Measurements from ENCODE around the gene TADA3. TPM values are rescaled to one million over a fixed set of nuclear protein-coding genes. Genes with fewer than 3 reads are reported as not detected.

The TADA3 gene
- total and polyA plus RNA-seq, 2 of the 4 experiments (the other 2 are of a cell fraction): 68.0 to 83.0 TPM

DNA sequence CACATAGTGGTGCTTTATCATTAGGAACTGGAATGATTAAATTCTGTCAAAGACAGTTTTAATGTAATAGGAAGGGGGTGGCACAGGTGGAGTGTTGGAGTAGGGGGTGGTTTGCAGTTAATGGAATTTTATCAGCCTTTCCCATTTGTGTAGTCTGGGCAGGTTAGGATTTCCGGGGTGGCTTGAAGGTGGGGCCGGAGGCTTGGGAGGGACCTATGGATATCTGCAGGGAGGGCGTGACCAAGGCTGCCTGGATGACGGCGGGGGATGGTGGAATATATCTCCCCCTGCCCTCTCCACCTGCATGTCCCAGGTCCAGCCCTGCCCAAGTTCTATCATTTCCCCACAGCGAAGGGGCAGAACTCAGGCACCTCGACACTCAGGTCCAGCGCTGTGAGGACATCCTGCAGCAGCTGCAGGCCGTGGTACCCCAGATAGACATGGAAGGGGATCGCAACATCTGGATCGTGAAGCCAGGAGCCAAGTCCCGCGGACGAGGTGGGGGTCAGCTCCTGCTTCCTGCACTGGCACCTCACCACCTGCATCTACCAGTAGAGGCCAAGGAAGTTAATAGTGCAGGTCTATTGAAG lies 33.3 kb upstream of the TADA3 start:
- Histone ChIP-seq H2AFZ (replicated peaks; ENCODE audit: low read length, poor library complexity) (no peak overlapping the region), H3K9me3 (ENCODE audit: control insufficient read depth, insufficient read depth, low read length) (no peaks in the 10 kb centered on the region), H3K9ac (ENCODE audit: low read depth, low read length) (no peak overlapping the region), H4K5ac (ENCODE audit: low read depth, low read length) (no peak overlapping the region), H3K23ac (ENCODE audit: low read depth, low read length) (no peak overlapping the region), H4K8ac (ENCODE audit: low read depth in 2 of 2, low read length in 2 of 2) (no peak overlapping the region), H3K18ac (ENCODE audit: low read depth, low read length) (no peak overlapping the region), H3K9me1 (ENCODE audit: insufficient read depth, low read length) (0 out of 2 replicates have a peak, but pooled peaks cover 3% of the 10 kb centered on the region), H3K4ac (ENCODE audit: low read depth, low read length) (no peak overlapping the region), H2BK5ac (ENCODE audit: low read depth, low read length, poor library complexity, severe bottlenecking) (no peak overlapping the region), H2BK120ac (ENCODE audit: low read depth, low read length) (no peak overlapping the region), H3K14ac (replicated peaks; ENCODE audit: low read depth, low read length) (no peak overlapping the region), H3K27me3 (ENCODE audit: control insufficient read depth, insufficient read depth, low read length) (no peaks in the 10 kb centered on the region), H3K27ac (ENCODE audit: insufficient read depth, low read length) (no peak overlapping the region), H3K4me1 (ENCODE audit: control insufficient read depth, insufficient read depth, low read length) (no peaks in the 10 kb centered on the region), H4K91ac (ENCODE audit: insufficient read depth, low read depth, low read length) (no peak overlapping the region), H2AK9ac (replicated peaks; ENCODE audit: low read depth, low read length, poor library complexity) (no peak overlapping the region), H3K36me3 (ENCODE audit: control insufficient read depth, insufficient read depth, low read length) (peaks cover 18% of the 10 kb centered on the region), H3K56ac (ENCODE audit: extremely low read depth, insufficient read depth, low read length) (no peak overlapping the region), H3K79me1 (ENCODE audit: low read depth in 1 of 2, low read length in 2 of 2) (no peaks in the 10 kb centered on the region), H2AK5ac (ENCODE audit: low read depth, low read length) (no peak overlapping the region), H3K4me2 (ENCODE audit: low read depth, low read length) (no peak overlapping the region), H2BK15ac (ENCODE audit: low read depth, low read length) (no peak overlapping the region), H2BK20ac (ENCODE audit: low read depth, low read length) (no peak overlapping the region), H4K20me1 (ENCODE audit: insufficient read depth, low read length) (no peaks in the 10 kb centered on the region), H3K4me3 (ENCODE audit: insufficient read depth, low read depth, low read length) (no peak overlapping the region)
- TF ChIP-seq POLR2A (IDR thresholded peaks at IDR 0.05; ENCODE audit: low read depth, low read length): no peak
- TF ChIP-seq CEBPB (IDR thresholded peaks at IDR 0.05; ENCODE audit: low read depth, low read length): no peak
- TF ChIP-seq MAFK (IDR thresholded peaks at IDR 0.05; ENCODE audit: low read depth, low read length): no peak
- TF ChIP-seq MAZ (IDR thresholded peaks at IDR 0.05; ENCODE audit: borderline replicate concordance, low read depth, low read length): no peak
- TF ChIP-seq RFX5 (IDR thresholded peaks at IDR 0.05; ENCODE audit: low read depth, low read length): no peak
- no peak for TF ChIP-seq NFE2L2 (IDR thresholded peaks at IDR 0.05; ENCODE audit: low read depth, low read length)
- TF ChIP-seq, protein P1, sequence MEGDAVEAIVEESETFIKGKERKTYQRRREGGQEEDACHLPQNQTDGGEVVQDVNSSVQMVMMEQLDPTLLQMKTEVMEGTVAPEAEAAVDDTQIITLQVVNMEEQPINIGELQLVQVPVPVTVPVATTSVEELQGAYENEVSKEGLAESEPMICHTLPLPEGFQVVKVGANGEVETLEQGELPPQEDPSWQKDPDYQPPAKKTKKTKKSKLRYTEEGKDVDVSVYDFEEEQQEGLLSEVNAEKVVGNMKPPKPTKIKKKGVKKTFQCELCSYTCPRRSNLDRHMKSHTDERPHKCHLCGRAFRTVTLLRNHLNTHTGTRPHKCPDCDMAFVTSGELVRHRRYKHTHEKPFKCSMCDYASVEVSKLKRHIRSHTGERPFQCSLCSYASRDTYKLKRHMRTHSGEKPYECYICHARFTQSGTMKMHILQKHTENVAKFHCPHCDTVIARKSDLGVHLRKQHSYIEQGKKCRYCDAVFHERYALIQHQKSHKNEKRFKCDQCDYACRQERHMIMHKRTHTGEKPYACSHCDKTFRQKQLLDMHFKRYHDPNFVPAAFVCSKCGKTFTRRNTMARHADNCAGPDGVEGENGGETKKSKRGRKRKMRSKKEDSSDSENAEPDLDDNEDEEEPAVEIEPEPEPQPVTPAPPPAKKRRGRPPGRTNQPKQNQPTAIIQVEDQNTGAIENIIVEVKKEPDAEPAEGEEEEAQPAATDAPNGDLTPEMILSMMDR (conservative IDR thresholded peaks at IDR 0.05; ENCODE audit: low read depth, low read length): no peak
- no peak for TF ChIP-seq MXI1 (IDR thresholded peaks at IDR 0.05; ENCODE audit: borderline replicate concordance, low read depth, low read length)
- TF ChIP-seq FOS (IDR thresholded peaks at IDR 0.05; ENCODE audit: low read depth, low read length): no peak
- TF ChIP-seq, protein P2, sequence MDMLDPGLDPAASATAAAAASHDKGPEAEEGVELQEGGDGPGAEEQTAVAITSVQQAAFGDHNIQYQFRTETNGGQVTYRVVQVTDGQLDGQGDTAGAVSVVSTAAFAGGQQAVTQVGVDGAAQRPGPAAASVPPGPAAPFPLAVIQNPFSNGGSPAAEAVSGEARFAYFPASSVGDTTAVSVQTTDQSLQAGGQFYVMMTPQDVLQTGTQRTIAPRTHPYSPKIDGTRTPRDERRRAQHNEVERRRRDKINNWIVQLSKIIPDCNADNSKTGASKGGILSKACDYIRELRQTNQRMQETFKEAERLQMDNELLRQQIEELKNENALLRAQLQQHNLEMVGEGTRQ (IDR thresholded peaks at IDR 0.05; ENCODE audit: low read depth, low read length): no peak
- TF ChIP-seq CHD1 (IDR thresholded peaks at IDR 0.05; ENCODE audit: low read depth, low read length): no peak
- TF ChIP-seq, protein P3, sequence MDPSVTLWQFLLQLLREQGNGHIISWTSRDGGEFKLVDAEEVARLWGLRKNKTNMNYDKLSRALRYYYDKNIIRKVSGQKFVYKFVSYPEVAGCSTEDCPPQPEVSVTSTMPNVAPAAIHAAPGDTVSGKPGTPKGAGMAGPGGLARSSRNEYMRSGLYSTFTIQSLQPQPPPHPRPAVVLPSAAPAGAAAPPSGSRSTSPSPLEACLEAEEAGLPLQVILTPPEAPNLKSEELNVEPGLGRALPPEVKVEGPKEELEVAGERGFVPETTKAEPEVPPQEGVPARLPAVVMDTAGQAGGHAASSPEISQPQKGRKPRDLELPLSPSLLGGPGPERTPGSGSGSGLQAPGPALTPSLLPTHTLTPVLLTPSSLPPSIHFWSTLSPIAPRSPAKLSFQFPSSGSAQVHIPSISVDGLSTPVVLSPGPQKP (IDR thresholded peaks at IDR 0.05; ENCODE audit: borderline replicate concordance, low read depth, low read length): no peak
- no peak for TF ChIP-seq SMC3 (IDR thresholded peaks at IDR 0.05; ENCODE audit: low read depth, low read length)
- ChIA-PET CTCF (no interaction called here), POLR2A (ENCODE audit: unreplicated experiment) (no interaction called here)
- ATAC-seq (ENCODE audit: low read depth): no peak
- dilution Hi-C loops (cut with HindIII; ENCODE audit: low sequenced_read_pairs, unreplicated experiment): no loop called here
- 80% methylated on average over 2 of the region's 14 CpGs; no CpG with 5 or more reads in 1 of the 2 experiments for WGBS, 2 experiments (ENCODE audit: extremely low coverage in 2 of 2, insufficient read length in 1 of 2)
- intact Hi-C loops (cut with micrococcal nuclease): no loop called here
- in situ Hi-C loops (cut with MboI; ENCODE audit: low sequenced_read_pairs): no loop called here
- no TSS peak for BruUV-seq (replicated peaks)
- DNase-seq: no peak

Data from IMR-90 (cell line).